ENCODE data around the gene ENGASE. TPM values are rescaled to one million over a fixed set of nuclear protein-coding genes. Genes with fewer than 3 reads are reported as not detected.

ENGASE gene
- total and polyA plus RNA-seq, 2 experiments from 2014 or later: 5.1 to 8.4 TPM

GRCh38 chr17:79135628-79136405 is 61.2 kb downstream of the ENGASE start:
- H3K9me3 ChIP-seq (ENCODE audit: low read depth): no peaks in the 10 kb centered on the region
- H3K27me3 ChIP-seq (replicated peaks; ENCODE audit: insufficient read depth): peaks cover 10% of the 10 kb centered on the region
- in situ Hi-C loops (cut with MboI): no loop called here

More at GRCh38 chr17:79135628-79136405, 61.2 kb downstream of the ENGASE start:
- TF ChIP-seq EZH2 (IDR thresholded peaks at IDR 0.05; ENCODE audit: insufficient read depth, poor library complexity, severe bottlenecking) (no peak), EZH2phosphoT487 (IDR thresholded peaks at IDR 0.05; ENCODE audit: insufficient read depth, low read depth) (no peak)
- H3K36me3 ChIP-seq (ENCODE audit: low read depth): no peaks in the 10 kb centered on the region
- H3K9me2 ChIP-seq (ENCODE audit: insufficient read depth): no peaks in the 10 kb centered on the region
- H3F3A ChIP-seq (ENCODE audit: insufficient read depth): no peaks in the 10 kb centered on the region
- H3K79me2 ChIP-seq (ENCODE audit: insufficient read depth): no peaks in the 10 kb centered on the region
- H4K20me1 ChIP-seq (ENCODE audit: insufficient read depth): no peaks in the 10 kb centered on the region
- H3K4me2 ChIP-seq (ENCODE audit: unreplicated experiment): no peak overlapping the region
- WGBS, 2 experiments (ENCODE audit: low coverage in 1 of 2, low lambda C conversion rate in 2 of 2, missing lambda C conversion rate in 2 of 2): 22 to 23% methylated on average over 16 to 24 of the region's 24 CpGs
- no peaks in the 10 kb centered on the region for H3K4me1 ChIP-seq (ENCODE audit: insufficient read depth)
- H3K27ac ChIP-seq: no peak overlapping the region
- no peak overlapping the region for H2AFZ ChIP-seq
- H3K4me3 ChIP-seq: no peak overlapping the region
- H3K9ac ChIP-seq: no peak overlapping the region
- DNase-seq: no peak

Other genes with a start within 250 kb of the ENGASE start
- 30.2 and 35.5 TPM in 2 replicates for gene USP36, start 234.0 kb upstream of the ENGASE start, total RNA-seq (2014; rRNA removed; shearing (Covaris generic))
- gene USP36, start 234.0 kb upstream of the ENGASE start, polyA plus RNA-seq (2016; fragmentation: Nextera tagmentation; extraction: Ambion mirVana): 19.9 and 22.3 TPM in 2 replicates
- 0.11 and 1.0 TPM in 2 replicates for gene CEP295NL, start 171.6 kb upstream of the ENGASE start, total RNA-seq (2014; rRNA removed; shearing (Covaris generic))
- 0.14 and 0.35 TPM in 2 replicates for gene CEP295NL, start 171.6 kb upstream of the ENGASE start, polyA plus RNA-seq (2016; fragmentation: Nextera tagmentation; extraction: Ambion mirVana)
- gene TIMP2, start 149.4 kb upstream of the ENGASE start, total RNA-seq (2014; rRNA removed; shearing (Covaris generic)): 587 and 620 TPM in 2 replicates
- 102 and 103 TPM in 2 replicates for gene TIMP2, start 149.4 kb upstream of the ENGASE start, polyA plus RNA-seq (2016; fragmentation: Nextera tagmentation; extraction: Ambion mirVana)
- gene LGALS3BP, start 94.9 kb upstream of the ENGASE start, total RNA-seq (2014; rRNA removed; shearing (Covaris generic)): 8.3 and 8.8 TPM in 2 replicates
- 8.6 and 12.6 TPM in 2 replicates for gene LGALS3BP, start 94.9 kb upstream of the ENGASE start, polyA plus RNA-seq (2016; fragmentation: Nextera tagmentation; extraction: Ambion mirVana)
- gene CANT1, start 65.1 kb upstream of the ENGASE start, total RNA-seq (2014; rRNA removed; shearing (Covaris generic)): 52.0 and 52.4 TPM in 2 replicates
- 44.8 and 46.2 TPM in 2 replicates for gene CANT1, start 65.1 kb upstream of the ENGASE start, polyA plus RNA-seq (2016; fragmentation: Nextera tagmentation; extraction: Ambion mirVana)
- 12.2 and 14.4 TPM in 2 replicates for gene C1QTNF1, start 50.7 kb upstream of the ENGASE start, total RNA-seq (2014; rRNA removed; shearing (Covaris generic))
- gene C1QTNF1, start 50.7 kb upstream of the ENGASE start, polyA plus RNA-seq (2016; fragmentation: Nextera tagmentation; extraction: Ambion mirVana): 5.7 and 6.1 TPM in 2 replicates